ENCODE measurements around the gene HHAT. TPM values are rescaled to one million over a fixed set of nuclear protein-coding genes. Genes with fewer than 3 reads are reported as not detected.

Gene HHAT
- total and polyA plus RNA-seq, 2 donors (not counting 3 experiments of a cell fraction or from before 2014, with no cell fraction given), result 2.4 to 4.3 TPM

- DNase-seq (ENCODE audit: low read depth, low spot score) (no peak), FAIRE-seq (no peak)
- CTCF ChIA-PET, result no interaction called here
- Histone ChIP-seq H3K79me2 (ENCODE audit: control insufficient read depth, insufficient read depth, low read length) (no peaks in the 10 kb centered on the region), H3K36me3 (ENCODE audit: control insufficient read depth in 2 of 2, extremely low read depth in 1 of 2, insufficient read depth in 2 of 2, low read length in 2 of 2) (no peaks in the 10 kb centered on the region), H3K4me3 (replicated peaks in 1 of 3; ENCODE audit: insufficient read depth in 1 of 3, low read depth in 1 of 3, low read length in 3 of 3) (no peak overlapping the region), H3K9ac (replicated peaks; ENCODE audit: extremely low read depth, insufficient read depth, low read length) (no peak overlapping the region), H3K4me1 (ENCODE audit: control insufficient read depth, extremely low read depth, insufficient read depth, low read length) (no peaks in the 10 kb centered on the region), H3K27ac (ENCODE audit: insufficient read depth, low read depth, low read length) (no peak overlapping the region), H3K27me3 (ENCODE audit: control insufficient read depth in 2 of 2, insufficient read depth in 2 of 2, low read length in 2 of 2) (no peaks in the 10 kb centered on the region), H3K4me2 (ENCODE audit: insufficient read depth, low read length) (no peak overlapping the region), H3K9me1 (replicated peaks; ENCODE audit: control insufficient read depth, extremely low read depth, insufficient read depth, low read length) (no peaks in the 10 kb centered on the region), H2AFZ (ENCODE audit: low read depth, low read length) (no peak overlapping the region), H3K9me3 (replicated peaks; ENCODE audit: control insufficient read depth, insufficient read depth, low read length) (no peaks in the 10 kb centered on the region), H4K20me1 (replicated peaks; ENCODE audit: control insufficient read depth, extremely low read depth, insufficient read depth, low read length) (no peaks in the 10 kb centered on the region)
- no TSS peak for BruUV-seq (replicated peaks)
- intact Hi-C loops (cut with micrococcal nuclease) (no loop called here), dilution Hi-C loops (cut with MboI; ENCODE audit: extremely low pct_ligation_motif_present, low sequenced_read_pairs) (no loop called here)
- TF ChIP-seq MYC (IDR thresholded peaks at IDR 0.05; ENCODE audit: low read depth, low read length) (no peak), GATA2 (IDR thresholded peaks at IDR 0.05; ENCODE audit: insufficient read depth, insufficient read length, low read depth, low read length) (no peak)
- POLR2A ChIA-PET, result no interaction called here
These were observed 296.0 kb downstream of the HHAT start for GRCh38 chr1:210624722-210625121.

- DNase-seq (ENCODE audit: low read depth, low spot score) (no peak), FAIRE-seq (no peak)
- Histone ChIP-seq H3K4me1 (ENCODE audit: control insufficient read depth, extremely low read depth, insufficient read depth, low read length) (no peaks in the 10 kb centered on the region), H3K9ac (replicated peaks; ENCODE audit: extremely low read depth, insufficient read depth, low read length) (no peak overlapping the region), H3K9me1 (replicated peaks; ENCODE audit: control insufficient read depth, extremely low read depth, insufficient read depth, low read length) (no peaks in the 10 kb centered on the region), H4K20me1 (replicated peaks; ENCODE audit: control insufficient read depth, extremely low read depth, insufficient read depth, low read length) (no peaks in the 10 kb centered on the region), H3K4me2 (ENCODE audit: insufficient read depth, low read length) (no peak overlapping the region), H3K9me3 (replicated peaks; ENCODE audit: control insufficient read depth, insufficient read depth, low read length) (no peaks in the 10 kb centered on the region), H3K36me3 (ENCODE audit: control insufficient read depth in 2 of 2, extremely low read depth in 1 of 2, insufficient read depth in 2 of 2, low read length in 2 of 2) (no peaks in the 10 kb centered on the region), H3K27me3 (ENCODE audit: control insufficient read depth in 2 of 2, insufficient read depth in 2 of 2, low read length in 2 of 2) (no peaks in the 10 kb centered on the region), H2AFZ (ENCODE audit: low read depth, low read length) (no peak overlapping the region), H3K4me3 (replicated peaks in 1 of 3; ENCODE audit: insufficient read depth in 1 of 3, low read depth in 1 of 3, low read length in 3 of 3) (no peak overlapping the region), H3K79me2 (ENCODE audit: control insufficient read depth, insufficient read depth, low read length) (no peaks in the 10 kb centered on the region), H3K27ac (ENCODE audit: insufficient read depth, low read depth, low read length) (no peak overlapping the region)
- intact Hi-C loops (cut with micrococcal nuclease) (no loop called here), dilution Hi-C loops (cut with MboI; ENCODE audit: extremely low pct_ligation_motif_present, low sequenced_read_pairs) (no loop called here)
- POLR2A ChIA-PET, result no interaction called here
- CTCF ChIA-PET, result no interaction called here
- BruUV-seq (replicated peaks), result no TSS peak
- no peak for TF ChIP-seq POLR2AphosphoS5 (IDR thresholded peaks at IDR 0.05; ENCODE audit: insufficient read depth, low read depth, low read length)
- no peak for TF ChIP-seq FOS (IDR thresholded peaks at IDR 0.05; ENCODE audit: borderline replicate concordance, insufficient read depth, low read length)
- TF ChIP-seq POLR2A (IDR thresholded peaks at IDR 0.05; ENCODE audit: low read depth, low read length), result no peak
- no peak for TF ChIP-seq EZH2 (IDR thresholded peaks at IDR 0.05; ENCODE audit: borderline replicate concordance, low read depth, low read length, severe bottlenecking)
- TF ChIP-seq CTCF (IDR thresholded peaks at IDR 0.05; ENCODE audit: extremely low read depth in 1 of 2, insufficient read depth in 1 of 2, low read depth in 1 of 2, low read length in 2 of 2), result no peak
- no peak for TF ChIP-seq GATA2 (IDR thresholded peaks at IDR 0.05; ENCODE audit: insufficient read depth, insufficient read length, low read depth, low read length)
- no peak for TF ChIP-seq JUN (IDR thresholded peaks at IDR 0.05; ENCODE audit: borderline replicate concordance, insufficient read depth, insufficient read length, low read depth)
- TF ChIP-seq MAX (IDR thresholded peaks at IDR 0.05; ENCODE audit: insufficient read depth, insufficient read length), result no peak
- TF ChIP-seq MYC (IDR thresholded peaks at IDR 0.05; ENCODE audit: low read depth, low read length), result no peak
These were observed 297.0 kb downstream of the HHAT start for GRCh38 chr1:210625715-210626114.
